Transverse colon (tissue), 4 donors: Measurements from ENCODE around the gene CD320. TPM values are rescaled to one million over a fixed set of nuclear protein-coding genes. Genes with fewer than 3 reads are reported as not detected.

ENCODE experiments used
- DNase-seq: peaks from one replicate; pipeline ENCODE4 v3.0.0-alpha.2; 2019
- H3K27ac ChIP-seq, 4 donors: fragments of 200-600 bp; sonication (generic); 2 replicates each; pipeline ENCODE4 v1.5.1; 2016 to 2018; ENCODE audit warnings: inconsistent platforms in 4 of 4
- H3K27me3 ChIP-seq: fragments of 200-600 bp; sonication (generic); 2 replicates; pipeline ENCODE4 v1.5.1; 2017; ENCODE audit warnings: inconsistent platforms
- H3K36me3 ChIP-seq, 4 donors: fragments of 200-600 bp; sonication (generic); 2 replicates each; pipeline ENCODE4 v1.5.1; 2017 to 2019; ENCODE audit warnings: inconsistent platforms in 4 of 4
- H3K4me1 ChIP-seq, 4 donors: fragments of 200-600 bp; sonication (generic); 2 replicates each; pipeline ENCODE4 v1.5.1; 2017 to 2020; ENCODE audit warnings: inconsistent platforms in 4 of 4
- H3K4me3 ChIP-seq, 4 donors: fragments of 200-600 bp; sonication (generic); 1 replicate in 1 of 4; 2 replicates in 3 of 4; pipeline versions ENCODE4 v1.5.1 to v1.6.1; 2017 to 2019; ENCODE audit warnings: inconsistent platforms in 4 of 4
- H3K9me3 ChIP-seq, 2 donors: fragments of 200-600 bp; sonication (generic); 2 replicates each; pipeline ENCODE4 v1.5.1; 2017 to 2019; ENCODE audit warnings: inconsistent platforms in 2 of 2
- EP300 ChIP-seq: sonication (generic); formaldehyde crosslinking; IDR thresholded peaks from one replicate; pipeline ENCODE4 v1.6.1; 2017; ENCODE audit warnings: antibody characterized with exemption, low read depth
- POLR2A ChIP-seq: fragments of 450-650 bp; IDR thresholded peaks from one replicate; pipeline ENCODE4 v1.6.1; 2016; ENCODE audit warnings: antibody characterized with exemption, mild to moderate bottlenecking, moderate library complexity
- POLR2AphosphoS5 ChIP-seq, 3 donors: sonication (generic); formaldehyde crosslinking; IDR thresholded peaks; one replicate each; pipeline ENCODE4 v1.6.1; 2016; ENCODE audit warnings: antibody characterized with exemption in 3 of 3
- whole genome bisulfite sequencing, 2 donors: methylation state at CpG; one replicate each; pipeline ENCODE4 v1.1.5; 2018; ENCODE audit warnings: low coverage in 1 of 2; 5-methylcytosine and 5-hydroxymethylcytosine counted together
- in situ Hi-C, 4 donors: fragments of 200-750 bp; cut with MboI; loops; one replicate each; pipeline versions ENCODE4 v1.15.0 to v1.15.1; 2017; ENCODE audit warnings: low sequenced_read_pairs in 3 of 4, low pct_ligation_motif_present in 1 of 4, low pct_unique_long_range_greater_than_20kb in 1 of 4
- intact Hi-C: fragments of 100-400 bp; cut with DNase I; formaldehyde crosslinking; loops from one replicate; pipeline ENCODE4 v1.15.1; 2023; ENCODE audit warnings: low total_unique reads
- total RNA-seq, 4 donors: library from RNA; depleted of rRNA; stranded (reverse); fragments of >200 nt; gene quantifications; one replicate each; pipeline ENCODE4 v1.1.0, GENCODE V29; 2016
- TF ChIP-seq, protein P1 (sequence below), 5 experiments: fragments of 200-600 bp in 3 of 5; fragments of 450-650 bp in 2 of 5; sonication (generic) in 3 of 5; IDR thresholded peaks; 1 replicate in 2 of 5; 2 replicates in 3 of 5; pipeline ENCODE4 v1.5.1; 2016 to 2017; ENCODE audit warnings: antibody characterized with exemption in 5 of 5, inconsistent platforms in 3 of 5, mild to moderate bottlenecking in 2 of 5, moderate library complexity in 1 of 5

The CD320 gene
- total RNA-seq, 4 donors from 2014 or later: 9.4 to 73.2 (median 41.0) TPM

DNA sequence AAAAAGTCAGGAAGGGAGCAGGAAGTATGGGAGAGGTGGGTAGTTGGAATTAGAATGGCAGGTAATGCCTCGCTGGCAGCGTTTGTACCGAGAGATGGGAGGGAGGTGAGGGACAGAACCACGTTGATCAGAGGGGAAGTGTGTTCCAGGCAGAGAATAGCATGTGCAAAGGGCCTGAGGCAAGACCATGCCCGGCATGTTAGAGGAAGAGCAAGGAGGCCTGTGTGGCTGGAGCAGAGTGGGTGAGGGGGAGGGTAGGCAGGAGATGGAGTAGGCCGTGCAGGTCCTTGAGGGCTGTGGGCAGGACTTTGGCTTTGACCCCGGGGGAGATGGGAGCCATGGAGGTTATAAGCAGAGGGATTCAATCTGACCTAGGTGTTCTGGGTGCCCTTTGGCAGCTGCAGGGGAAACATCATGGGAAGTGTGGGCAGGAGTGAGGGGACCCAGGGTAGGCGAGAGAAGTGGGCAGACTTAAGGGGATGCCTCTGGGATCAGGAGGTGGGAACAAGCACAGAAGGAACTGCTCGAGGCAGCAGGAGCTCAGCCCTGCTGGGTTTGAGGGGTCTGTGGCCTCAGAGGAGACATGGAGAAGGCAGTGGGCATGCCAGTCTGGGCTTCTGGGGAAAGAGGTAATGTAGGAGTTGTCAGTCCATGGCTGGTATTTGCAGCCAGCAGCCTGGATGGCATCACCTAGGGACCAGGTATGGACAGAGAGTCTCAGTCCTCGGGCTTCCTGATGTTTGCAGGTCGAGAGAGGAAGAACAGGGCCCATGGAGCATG is 48.8 kb downstream of the CD320 start:
- in situ Hi-C loops (loop anchor here in 2 of 4 donors (10.0 kb wide), 1 partner anchor 315 kb away; the partner anchor contains the start of gene TIMM44 (in 2 of the 2)), intact Hi-C loops (loop anchor here (10.0 kb wide), 1 partner anchor 305 kb away; no protein-coding TSS in a partner anchor)
- DNase-seq: no peak
- Histone ChIP-seq H3K4me1 (no peaks in the 10 kb centered on the region), H3K9me3 (no peaks in the 10 kb centered on the region), H3K27me3 (no peaks in the 10 kb centered on the region), H3K36me3 (no peaks in the 10 kb centered on the region), H3K27ac (no peak overlapping the region), H3K4me3 (no peak overlapping the region)
- TF ChIP-seq POLR2A (no peak), EP300 (no peak), POLR2AphosphoS5 (IDR thresholded peaks at IDR 0.05) (no peak)
- 88 to 100% methylated on average over 5 to 11 of the region's 11 CpGs for WGBS, 2 donors

DNA sequence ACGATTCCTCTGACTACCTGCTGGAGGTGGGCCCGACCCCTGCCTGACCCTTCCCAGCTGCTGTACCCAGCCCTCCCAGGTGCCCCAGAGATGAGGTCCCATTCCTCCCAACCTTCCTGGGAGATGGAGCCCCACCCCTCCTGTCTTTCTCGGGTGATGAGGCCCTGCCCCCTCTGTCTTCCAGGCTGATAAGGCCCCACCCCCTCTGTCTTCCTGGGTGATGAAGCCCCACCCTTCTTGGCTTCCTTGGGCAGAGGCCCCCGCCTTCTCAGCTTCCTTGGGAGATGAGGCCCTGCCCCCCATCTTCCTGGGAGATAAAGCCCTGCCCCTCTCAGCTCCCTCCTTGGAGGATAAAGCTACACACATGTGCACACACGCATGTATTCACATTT is 51.1 kb downstream of the CD320 start:
- in situ Hi-C loops: loop anchor here in 2 of 4 donors (10.0 kb wide), 1 partner anchor 312 kb away; the partner anchor contains the start of gene TIMM44 (in 2 of the 2)
- no peaks in the 10 kb centered on the region for H3K9me3 ChIP-seq
- no peaks in the 10 kb centered on the region for H3K27me3 ChIP-seq
- no peaks in the 10 kb centered on the region for H3K36me3 ChIP-seq
- H3K27ac ChIP-seq: no peak overlapping the region
- TF ChIP-seq, protein P1, sequence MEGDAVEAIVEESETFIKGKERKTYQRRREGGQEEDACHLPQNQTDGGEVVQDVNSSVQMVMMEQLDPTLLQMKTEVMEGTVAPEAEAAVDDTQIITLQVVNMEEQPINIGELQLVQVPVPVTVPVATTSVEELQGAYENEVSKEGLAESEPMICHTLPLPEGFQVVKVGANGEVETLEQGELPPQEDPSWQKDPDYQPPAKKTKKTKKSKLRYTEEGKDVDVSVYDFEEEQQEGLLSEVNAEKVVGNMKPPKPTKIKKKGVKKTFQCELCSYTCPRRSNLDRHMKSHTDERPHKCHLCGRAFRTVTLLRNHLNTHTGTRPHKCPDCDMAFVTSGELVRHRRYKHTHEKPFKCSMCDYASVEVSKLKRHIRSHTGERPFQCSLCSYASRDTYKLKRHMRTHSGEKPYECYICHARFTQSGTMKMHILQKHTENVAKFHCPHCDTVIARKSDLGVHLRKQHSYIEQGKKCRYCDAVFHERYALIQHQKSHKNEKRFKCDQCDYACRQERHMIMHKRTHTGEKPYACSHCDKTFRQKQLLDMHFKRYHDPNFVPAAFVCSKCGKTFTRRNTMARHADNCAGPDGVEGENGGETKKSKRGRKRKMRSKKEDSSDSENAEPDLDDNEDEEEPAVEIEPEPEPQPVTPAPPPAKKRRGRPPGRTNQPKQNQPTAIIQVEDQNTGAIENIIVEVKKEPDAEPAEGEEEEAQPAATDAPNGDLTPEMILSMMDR (IDR thresholded peaks at IDR 0.05): no peak
- no peak for TF ChIP-seq POLR2A
- TF ChIP-seq POLR2AphosphoS5 (IDR thresholded peaks at IDR 0.05): no peak
- no peak for TF ChIP-seq EP300
- no peak overlapping the region for H3K4me3 ChIP-seq
- no peaks in the 10 kb centered on the region for H3K4me1 ChIP-seq
- 41 to 44% methylated on average over 3 to 5 of the region's 5 CpGs for WGBS, 2 donors
- intact Hi-C loops: loop anchor here (10.0 kb wide), 1 partner anchor 302 kb away; no protein-coding TSS in a partner anchor
- no peak for DNase-seq

DNA sequence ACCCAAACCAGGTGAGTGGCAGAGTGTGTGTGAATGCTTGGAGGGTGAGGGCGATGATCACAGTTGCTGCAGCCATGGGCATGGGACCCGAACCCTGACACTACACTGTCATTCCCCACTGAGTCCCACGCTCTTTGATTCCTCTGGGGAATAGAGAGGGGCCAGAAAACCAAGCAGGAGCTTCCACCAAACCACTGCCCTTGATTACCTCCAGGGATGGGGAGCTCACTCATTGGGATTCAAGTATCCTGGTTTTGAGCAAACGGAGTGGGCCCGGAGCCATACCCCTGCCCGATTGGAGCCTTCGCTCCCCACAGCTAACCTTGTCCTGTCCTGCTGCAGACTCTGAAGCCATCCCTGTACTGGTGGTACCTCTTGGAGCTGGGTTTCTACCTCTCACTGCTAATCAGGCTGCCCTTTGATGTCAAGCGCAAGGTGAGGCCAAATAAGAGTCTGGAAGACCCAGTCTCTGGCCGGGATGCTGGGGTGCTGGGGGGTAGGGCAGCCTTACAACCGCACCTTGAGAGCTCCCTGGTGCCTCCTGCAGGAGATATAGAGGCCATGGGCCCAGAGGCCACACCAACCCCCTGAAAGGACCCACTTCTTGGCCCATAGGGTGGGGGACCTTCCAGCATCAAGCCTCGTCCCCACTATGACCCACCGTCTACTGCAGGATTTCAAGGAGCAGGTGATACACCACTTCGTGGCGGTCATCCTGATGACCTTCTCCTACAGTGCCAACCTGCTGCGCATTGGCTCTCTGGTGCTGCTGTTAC is 51.7 kb downstream of the CD320 start:
- Histone ChIP-seq H3K4me1 (no peaks in the 10 kb centered on the region), H3K27ac (no peak overlapping the region), H3K4me3 (no peak overlapping the region), H3K36me3 (no peaks in the 10 kb centered on the region), H3K27me3 (no peaks in the 10 kb centered on the region), H3K9me3 (no peaks in the 10 kb centered on the region)
- DNase-seq: no peak
- 93 to 97% methylated on average over 2 to 13 of the region's 15 CpGs for WGBS, 2 donors
- in situ Hi-C loops: loop anchor here in 2 of 4 donors (10.0 kb wide), 1 partner anchor 312 kb away; the partner anchor contains the start of gene TIMM44 (in 2 of the 2)
- TF ChIP-seq POLR2A: no peak
- TF ChIP-seq, protein P1 (IDR thresholded peaks at IDR 0.05): no peak
- no peak for TF ChIP-seq EP300
- no peak for TF ChIP-seq POLR2AphosphoS5 (IDR thresholded peaks at IDR 0.05)
- intact Hi-C loops: loop anchor here (10.0 kb wide), 1 partner anchor 302 kb away; no protein-coding TSS in a partner anchor

DNA sequence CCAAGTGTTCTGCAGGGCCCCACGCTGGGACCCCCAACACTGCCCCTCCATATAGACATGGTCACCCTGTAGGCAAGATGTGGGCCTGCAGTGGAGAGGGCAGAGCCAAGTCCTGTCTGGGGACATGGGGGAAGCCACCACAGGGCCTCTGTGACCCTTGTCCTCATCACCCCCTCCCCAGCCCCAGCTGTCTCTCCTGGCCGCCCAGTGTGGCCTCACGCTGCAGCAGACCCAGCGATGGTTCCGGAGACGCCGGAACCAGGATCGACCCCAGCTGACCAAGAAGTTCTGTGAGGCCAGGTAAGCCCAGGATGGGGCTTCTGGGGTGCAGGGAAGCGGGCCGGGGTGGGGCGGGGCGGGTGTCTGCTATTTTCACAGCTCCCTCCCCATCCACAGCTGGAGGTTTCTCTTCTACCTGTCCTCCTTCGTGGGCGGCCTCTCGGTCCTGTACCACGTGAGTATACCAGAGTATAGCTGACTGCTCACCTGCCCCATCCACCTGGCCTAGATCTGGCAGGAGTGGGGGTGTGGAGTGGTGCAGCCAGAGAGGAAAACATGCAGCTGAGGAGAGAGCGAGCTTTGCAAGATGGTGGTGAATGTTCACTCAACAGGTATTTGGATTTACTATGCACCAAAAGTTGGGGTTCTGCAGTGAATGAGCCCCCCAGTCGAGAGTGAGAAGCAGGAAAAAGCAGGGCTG is 52.6 kb downstream of the CD320 start:
- TF ChIP-seq POLR2AphosphoS5 (IDR thresholded peaks at IDR 0.05) (no peak), EP300 (no peak), POLR2A (no peak)
- TF ChIP-seq, protein P1 (IDR thresholded peaks at IDR 0.05): no peak
- Histone ChIP-seq H3K36me3 (no peaks in the 10 kb centered on the region), H3K9me3 (no peaks in the 10 kb centered on the region), H3K4me1 (no peaks in the 10 kb centered on the region), H3K4me3 (no peak overlapping the region), H3K27me3 (no peaks in the 10 kb centered on the region), H3K27ac (no peak overlapping the region)
- in situ Hi-C loops (loop anchor here in 2 of 4 donors (10.0 kb wide), 1 partner anchor 311 kb away; the partner anchor contains the start of gene TIMM44 (in 2 of the 2)), intact Hi-C loops (loop anchor here (10.0 kb wide), 1 partner anchor 301 kb away; no protein-coding TSS in a partner anchor)
- no peak for DNase-seq
- WGBS, 2 donors: 33 to 88% methylated on average over 1 to 18 of the region's 18 CpGs
